Small intestine (tissue), 7 donors: ENCODE data around the gene SLC25A3. TPM values are rescaled to one million over a fixed set of nuclear protein-coding genes. Genes with fewer than 3 reads are reported as not detected.
"Not testable (repeated sequence)": the region's sequence is repeated elsewhere in the genome, so short reads cannot be mapped to it uniquely, and the experiment has no call there.

ENCODE experiments used
- DNase-seq, 2 donors: peaks; one replicate each; pipeline versions ENCODE4 v3.0.0 to v3.0.0-alpha.2; 2013
- FAIRE-seq: peaks from 2 replicates; lab custom pipeline; 2012; peaks lifted over from hg19 to GRCh38; lab: Jason Lieb, UNC
- H3K27ac ChIP-seq, 3 donors: one replicate each; pipeline ENCODE4 v1.5.1; 2013; ENCODE audit warnings: low read length in 2 of 3, mild to moderate bottlenecking in 2 of 3, control low read depth in 1 of 3, inconsistent platforms in 1 of 3, low read depth in 1 of 3, moderate library complexity in 1 of 3
- H3K27me3 ChIP-seq, 3 donors: one replicate each; pipeline ENCODE4 v1.6.1; 2013; ENCODE audit warnings: low read length in 3 of 3, inconsistent platforms in 1 of 3; ENCODE audit not compliant: control insufficient read depth in 3 of 3, insufficient read depth in 3 of 3
- H3K36me3 ChIP-seq, 3 donors: one replicate each; pipeline ENCODE4 v1.6.1; 2013; ENCODE audit warnings: low read length in 3 of 3, inconsistent platforms in 1 of 3, low read depth in 1 of 3, mild to moderate bottlenecking in 1 of 3, moderate library complexity in 1 of 3; ENCODE audit not compliant: control insufficient read depth in 3 of 3, insufficient read depth in 2 of 3
- H3K4me1 ChIP-seq, 3 donors: one replicate each; pipeline ENCODE4 v1.6.1; 2013; ENCODE audit warnings: low read length in 2 of 3, inconsistent platforms in 1 of 3, low read depth in 1 of 3, mild to moderate bottlenecking in 1 of 3, moderate library complexity in 1 of 3; ENCODE audit not compliant: control insufficient read depth in 3 of 3, insufficient read depth in 2 of 3
- H3K4me3 ChIP-seq, 3 donors: one replicate each; pipeline ENCODE4 v1.5.1; 2013; ENCODE audit warnings: low read length in 3 of 3, control low read depth in 1 of 3, inconsistent platforms in 1 of 3, low read depth in 1 of 3, mild to moderate bottlenecking in 1 of 3, moderate library complexity in 1 of 3
- H3K9me3 ChIP-seq, 2 donors: one replicate each; pipeline ENCODE4 v1.6.1; 2013; ENCODE audit warnings: low read depth in 1 of 2, low read length in 1 of 2; ENCODE audit not compliant: control insufficient read depth in 2 of 2, insufficient read depth in 1 of 2
- WGBS, 3 donors: extraction: QIAGEN DNeasy Blood & Tissue Kit; methylation state at CpG; one replicate each; pipeline ENCODE4 v1.1.7; 2013; 5-methylcytosine and 5-hydroxymethylcytosine counted together
- polyA plus RNA-seq, 4 donors: library from polyadenylated mRNA; stranded (reverse) in 3 of 4; unstranded in 1 of 4; fragments of 200-250 nt in 3 of 4; fragments of 120-200 nt in 1 of 4; gene quantifications; one replicate each; pipeline versions ENCODE4 v1.2.1 to v1.2.3, GENCODE V29; 2013
- donor health status: healthy with polysubstance abuse.
- donor health status: control.
- donor health status: control.
- donor health status: Bipolar disorder and iron deficiency.
- donor health status: healthy.

The SLC25A3 gene
- polyA plus RNA-seq, 4 donors = 475 to 968 (median 687) TPM

- Histone ChIP-seq H3K4me1 (no peaks in the 10 kb centered on the region), H3K4me3 (no peak overlapping the region), H3K9me3 (peaks cover 0 to 6% of the 10 kb centered on the region in 2 donors), H3K27ac (no peak overlapping the region), H3K36me3 (no peaks in the 10 kb centered on the region), H3K27me3 (no peaks in the 10 kb centered on the region)
- FAIRE-seq (no peak), DNase-seq (no peak)
- 80 to 90% (median 85%) methylated on average over 3 of the region's 3 CpGs for WGBS, 3 donors
Observed at GRCh38 chr12:98561846-98562245, 31.6 kb upstream of the SLC25A3 start.

GRCh38 chr12:98572010-98572409, 21.5 kb upstream of the SLC25A3 start:
- Histone ChIP-seq H3K36me3 (no peaks in the 10 kb centered on the region), H3K27ac (no peak overlapping the region), H3K4me3 (no peak overlapping the region), H3K27me3 (no peaks in the 10 kb centered on the region), H3K9me3 (no peaks in the 10 kb centered on the region), H3K4me1 (peaks cover 0 to 16% (median 4%) of the 10 kb centered on the region in 3 donors)
- peak in 1 of 2 donors; percentile 16 for DNase-seq
- no peak for FAIRE-seq
- WGBS, 3 donors = 68 to 77% (median 73%) methylated on average over 2 of the region's 2 CpGs

- 11 to 53% (median 50%) methylated on average over 1 of the region's 1 CpG for WGBS, 3 donors
- H3K4me3 ChIP-seq = no peak overlapping the region
- DNase-seq (peak; percentile 90 to 98), FAIRE-seq (no peak)
- H3K27me3 ChIP-seq = no peaks in the 10 kb centered on the region
- H3K9me3 ChIP-seq = no peaks in the 10 kb centered on the region
- peak overlapping the region; percentile 64 to 84 (median 83) for H3K27ac ChIP-seq
- H3K4me1 ChIP-seq = peaks cover 0 to 26% (median 4%) of the 10 kb centered on the region in 3 donors
- H3K36me3 ChIP-seq = no peaks in the 10 kb centered on the region
Observed at GRCh38 chr12:98574110-98574509, 19.4 kb upstream of the SLC25A3 start.

GRCh38 chr12:98575013-98575412, 18.5 kb upstream of the SLC25A3 start:
- H3K27ac ChIP-seq = peak overlapping the region; percentile 79 to 83 (median 79)
- no peaks in the 10 kb centered on the region for H3K9me3 ChIP-seq
- no peaks in the 10 kb centered on the region for H3K27me3 ChIP-seq
- peak; percentile 74 to 87 for DNase-seq
- peaks cover 0 to 31% (median 4%) of the 10 kb centered on the region in 3 donors for H3K4me1 ChIP-seq
- no peaks in the 10 kb centered on the region for H3K36me3 ChIP-seq
- H3K4me3 ChIP-seq = no peak overlapping the region
- no peak for FAIRE-seq
- 29 to 67% (median 44%) methylated on average over 3 to 4 of the region's 4 CpGs for WGBS, 3 donors

GRCh38 chr12:98576795-98577194, 16.7 kb upstream of the SLC25A3 start:
- not testable (repeated sequence) for H3K27ac ChIP-seq, H3K4me3 ChIP-seq, DNase-seq, H3K9me3 ChIP-seq, FAIRE-seq, H3K27me3 ChIP-seq, H3K36me3 ChIP-seq
- 61 to 79% (median 63%) methylated on average over 2 of the region's 2 CpGs for WGBS, 3 donors
- peaks cover 0 to 31% (median 4%) of the 10 kb centered on the region in 3 donors for H3K4me1 ChIP-seq

- DNase-seq (peak; percentile 77 to 89), FAIRE-seq (peak; percentile 73)
- Histone ChIP-seq H3K27ac (peak overlapping the region; percentile 72 to 88 (median 73)), H3K27me3 (no peaks in the 10 kb centered on the region), H3K4me3 (no peak overlapping the region), H3K4me1 (peaks cover 0 to 31% (median 2%) of the 10 kb centered on the region in 3 donors), H3K9me3 (no peaks in the 10 kb centered on the region), H3K36me3 (no peaks in the 10 kb centered on the region)
- 15 to 65% (median 62%) methylated on average over 1 of the region's 1 CpG for WGBS, 3 donors
Observed at GRCh38 chr12:98578392-98578791, 15.1 kb upstream of the SLC25A3 start.

GRCh38 chr12:98578821-98579220, 14.7 kb upstream of the SLC25A3 start:
- H3K4me1 ChIP-seq = peaks cover 0 to 28% (median 0%) of the 10 kb centered on the region in 3 donors
- no peaks in the 10 kb centered on the region for H3K27me3 ChIP-seq
- peak; percentile 86 to 93 for DNase-seq
- no peak overlapping the region for H3K4me3 ChIP-seq
- no peaks in the 10 kb centered on the region for H3K36me3 ChIP-seq
- WGBS, 3 donors = 12 to 64% (median 34%) methylated on average over 2 of the region's 2 CpGs
- no peaks in the 10 kb centered on the region for H3K9me3 ChIP-seq
- peak; percentile 5 for FAIRE-seq
- H3K27ac ChIP-seq = peak overlapping the region; percentile 72 to 88 (median 73)

- no peaks in the 10 kb centered on the region for H3K27me3 ChIP-seq
- DNase-seq (no peak), FAIRE-seq (no peak)
- H3K36me3 ChIP-seq = no peaks in the 10 kb centered on the region
- H3K4me3 ChIP-seq = no peak overlapping the region
- no peaks in the 10 kb centered on the region for H3K9me3 ChIP-seq
- WGBS, 3 donors = 45 to 82% (median 56%) methylated on average over 5 of the region's 5 CpGs
- H3K4me1 ChIP-seq = peaks cover 0 to 27% (median 0%) of the 10 kb centered on the region in 3 donors
- H3K27ac ChIP-seq = peak overlapping the region in 2 of 3 donors; percentile 52 to 88
Observed at GRCh38 chr12:98579347-98579746, 14.1 kb upstream of the SLC25A3 start.

- 84 to 95% (median 89%) methylated on average over 3 of the region's 3 CpGs for WGBS, 3 donors
- DNase-seq (no peak), FAIRE-seq (no peak)
- Histone ChIP-seq H3K4me1 (peaks cover 0 to 22% (median 0%) of the 10 kb centered on the region in 3 donors), H3K9me3 (no peaks in the 10 kb centered on the region), H3K27me3 (no peaks in the 10 kb centered on the region), H3K4me3 (no peak overlapping the region), H3K27ac (peak overlapping the region in 1 of 3 donors; percentile 52), H3K36me3 (no peaks in the 10 kb centered on the region)
Observed at GRCh38 chr12:98579835-98580234, 13.7 kb upstream of the SLC25A3 start.
